ENCODE results near the gene MBD3L5. TPM values are rescaled to one million over a fixed set of nuclear protein-coding genes. Genes with fewer than 3 reads are reported as not detected.
"Not testable (repeated sequence)": the region's sequence is repeated elsewhere in the genome, so short reads cannot be mapped to it uniquely, and the experiment has no call there.

The MBD3L5 gene
- total RNA-seq, 1 donor from 2014 or later: not detected

GRCh38 chr19:7041563-7041962, 11.2 kb downstream of the MBD3L5 start:
- intact Hi-C loops (cut with micrococcal nuclease); ATAC-seq; DNase-seq: not testable (repeated sequence)

DNA sequence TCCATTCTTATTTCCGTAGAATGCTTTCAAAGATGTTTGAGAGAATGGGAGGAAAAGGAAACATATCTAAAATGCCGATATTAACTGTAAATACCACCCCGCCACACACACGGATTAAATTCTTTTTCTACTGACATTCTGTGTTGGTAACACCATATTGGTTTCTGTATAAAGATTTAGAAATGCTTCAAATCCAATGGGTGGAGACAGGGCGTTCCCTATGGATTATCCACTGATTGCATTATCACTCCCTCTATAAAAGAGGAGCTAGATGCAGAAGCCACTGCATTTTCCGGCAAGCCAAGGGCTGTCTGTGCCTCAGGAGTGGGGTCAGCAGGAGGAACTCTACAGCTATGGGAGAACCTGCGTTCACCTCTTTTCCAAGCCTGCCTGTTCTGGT, 18.6 kb downstream of the MBD3L5 start, which contains the start of gene MBD3L2:
Gene MBD3L2 (plus strand): TSS at position 301 of the 400 bp plus-strand sequence. CDS start 53 bp downstream, at position 354.
- DNase-seq; intact Hi-C loops (cut with micrococcal nuclease): not testable (repeated sequence)

GRCh38 chr19:7051421-7051820, 21.0 kb downstream of the MBD3L5 start:
- DNase-seq; ATAC-seq; intact Hi-C loops (cut with micrococcal nuclease): not testable (repeated sequence)

More for the DNA sequence above, 18.6 kb downstream of the MBD3L5 start, which contains the start of gene MBD3L2:
- not testable (repeated sequence) for ATAC-seq

DNA sequence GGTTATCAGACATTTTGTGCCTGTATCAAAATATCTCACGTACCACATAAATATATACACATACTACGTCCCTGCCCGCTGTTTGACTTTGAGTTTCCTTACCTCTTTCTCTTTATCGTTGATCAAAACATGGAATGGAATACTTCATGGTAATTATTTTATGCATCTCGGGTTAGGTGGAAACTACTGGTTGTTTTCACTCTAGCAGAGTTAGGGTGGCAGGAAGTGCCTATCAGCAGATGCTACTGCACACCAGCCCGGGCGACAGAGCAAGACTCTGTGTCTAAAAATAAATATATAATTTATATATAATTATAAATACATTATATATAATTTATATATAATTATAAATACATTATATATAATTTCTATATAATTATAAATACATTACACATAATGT, 22.5 kb downstream of the MBD3L5 start:
- ATAC-seq; intact Hi-C loops (cut with micrococcal nuclease); DNase-seq: not testable (repeated sequence)

GRCh38 chr19:7054635-7055368, 24.4 kb downstream of the MBD3L5 start:
- intact Hi-C loops (cut with micrococcal nuclease); DNase-seq: not testable (repeated sequence)

DNA sequence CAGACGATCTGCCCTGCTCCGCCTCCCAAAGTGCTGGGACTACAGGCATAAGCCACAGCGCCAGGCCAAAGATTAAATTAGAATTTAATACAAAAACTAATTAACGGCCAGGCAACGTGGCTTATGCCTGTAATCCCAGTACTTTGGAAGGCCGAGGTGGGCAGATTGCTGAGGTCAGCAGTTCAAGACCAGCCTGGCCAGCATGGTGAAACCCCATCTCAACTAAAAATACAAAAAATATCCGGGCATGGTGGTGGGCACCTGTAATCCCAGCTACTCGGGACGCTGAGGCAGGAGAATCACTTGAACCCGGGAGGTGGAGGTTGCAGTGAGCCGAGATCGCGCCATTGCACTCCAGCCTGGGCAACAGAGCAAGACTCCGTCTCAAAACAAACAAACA, 25.3 kb downstream of the MBD3L5 start:
- intact Hi-C loops (cut with micrococcal nuclease); ATAC-seq; DNase-seq: not testable (repeated sequence)

More at GRCh38 chr19:7054635-7055368, 24.4 kb downstream of the MBD3L5 start:
- ATAC-seq: not testable (repeated sequence)

GRCh38 chr19:7056371-7056770, 26.0 kb downstream of the MBD3L5 start:
- ATAC-seq; intact Hi-C loops (cut with micrococcal nuclease); DNase-seq: not testable (repeated sequence)

GRCh38 chr19:7058576-7058975, 28.2 kb downstream of the MBD3L5 start, which contains the start of gene MBD3L3:
Gene MBD3L3, minus strand, starts transcription at chr19:7058676. Its CDS starts 71 bp downstream, at chr19:7058605.
- ATAC-seq: not testable (repeated sequence)

GRCh38 chr19:7059977-7060376, 29.6 kb downstream of the MBD3L5 start:
- intact Hi-C loops (cut with micrococcal nuclease); ATAC-seq: not testable (repeated sequence)

More at GRCh38 chr19:7058576-7058975, 28.2 kb downstream of the MBD3L5 start, which contains the start of gene MBD3L3:
- intact Hi-C loops (cut with micrococcal nuclease); DNase-seq: not testable (repeated sequence)

GRCh38 chr19:7063339-7063738, 33.0 kb downstream of the MBD3L5 start:
- ATAC-seq: no peak
- intact Hi-C loops (cut with micrococcal nuclease): no loop called here
- DNase-seq: no peak

More at GRCh38 chr19:7059977-7060376, 29.6 kb downstream of the MBD3L5 start:
- DNase-seq: not testable (repeated sequence)

DNA sequence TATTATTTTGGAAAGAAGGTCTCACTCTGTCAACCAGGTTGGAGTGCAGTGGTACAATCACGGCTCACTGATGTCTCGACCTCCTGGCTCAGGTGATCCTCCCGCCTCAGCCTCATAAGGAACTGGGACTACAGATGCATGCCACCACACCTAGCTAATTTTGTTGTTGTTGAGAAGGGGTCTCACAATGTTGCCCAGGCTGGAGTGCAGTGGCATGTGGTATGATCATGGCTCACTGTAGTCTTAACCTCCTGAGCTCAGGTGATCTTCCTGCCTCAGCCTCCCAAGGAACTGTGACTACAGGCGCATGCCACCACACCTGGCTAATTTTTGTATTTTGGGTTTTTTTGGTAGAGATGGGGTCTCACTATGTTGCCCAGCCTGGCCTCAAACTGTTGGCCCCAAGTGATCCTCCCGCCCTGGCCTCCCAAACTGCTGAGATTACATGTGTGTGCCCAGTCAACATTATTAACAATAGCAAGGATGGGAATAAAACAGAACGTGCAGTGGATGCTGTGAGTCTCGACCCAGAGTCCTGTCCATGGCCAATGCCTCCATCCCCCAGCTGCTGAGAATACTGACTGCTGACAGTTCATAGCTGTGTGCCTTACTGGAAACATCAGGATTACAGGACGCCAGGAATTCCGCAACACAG, 33.5 kb downstream of the MBD3L5 start:
- DNase-seq: no peak
- no peak for ATAC-seq
- intact Hi-C loops (cut with micrococcal nuclease): no loop called here

GRCh38 chr19:7067122-7067521, 36.7 kb downstream of the MBD3L5 start:
- peak; percentile 29 for DNase-seq
- ATAC-seq; intact Hi-C loops (cut with micrococcal nuclease): not testable (repeated sequence)

DNA sequence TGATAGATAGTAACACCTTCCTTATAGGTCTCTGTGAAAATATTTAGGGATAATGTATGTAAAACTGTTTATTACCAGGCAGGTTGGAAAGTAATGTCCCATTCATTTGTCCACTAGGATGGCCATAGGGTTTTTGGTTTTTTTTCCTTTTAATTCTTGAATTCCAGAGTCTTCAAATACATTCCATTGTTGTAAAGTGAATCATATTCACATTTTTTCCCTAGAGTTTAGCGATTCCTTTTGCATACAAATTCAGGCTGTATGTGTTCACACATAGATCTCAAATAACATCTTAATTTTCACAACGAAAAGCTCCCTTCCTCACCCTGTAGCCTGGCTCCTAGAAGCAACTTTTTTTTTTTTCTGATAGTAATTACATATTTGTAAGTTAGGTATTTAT, 37.3 kb downstream of the MBD3L5 start:
- ATAC-seq (no peak), DNase-seq (no peak)
- intact Hi-C loops (cut with micrococcal nuclease): no loop called here

GRCh38 chr19:7068599-7068998, 38.2 kb downstream of the MBD3L5 start:
- DNase-seq: no peak
- no peak for ATAC-seq
- intact Hi-C loops (cut with micrococcal nuclease): no loop called here

DNA sequence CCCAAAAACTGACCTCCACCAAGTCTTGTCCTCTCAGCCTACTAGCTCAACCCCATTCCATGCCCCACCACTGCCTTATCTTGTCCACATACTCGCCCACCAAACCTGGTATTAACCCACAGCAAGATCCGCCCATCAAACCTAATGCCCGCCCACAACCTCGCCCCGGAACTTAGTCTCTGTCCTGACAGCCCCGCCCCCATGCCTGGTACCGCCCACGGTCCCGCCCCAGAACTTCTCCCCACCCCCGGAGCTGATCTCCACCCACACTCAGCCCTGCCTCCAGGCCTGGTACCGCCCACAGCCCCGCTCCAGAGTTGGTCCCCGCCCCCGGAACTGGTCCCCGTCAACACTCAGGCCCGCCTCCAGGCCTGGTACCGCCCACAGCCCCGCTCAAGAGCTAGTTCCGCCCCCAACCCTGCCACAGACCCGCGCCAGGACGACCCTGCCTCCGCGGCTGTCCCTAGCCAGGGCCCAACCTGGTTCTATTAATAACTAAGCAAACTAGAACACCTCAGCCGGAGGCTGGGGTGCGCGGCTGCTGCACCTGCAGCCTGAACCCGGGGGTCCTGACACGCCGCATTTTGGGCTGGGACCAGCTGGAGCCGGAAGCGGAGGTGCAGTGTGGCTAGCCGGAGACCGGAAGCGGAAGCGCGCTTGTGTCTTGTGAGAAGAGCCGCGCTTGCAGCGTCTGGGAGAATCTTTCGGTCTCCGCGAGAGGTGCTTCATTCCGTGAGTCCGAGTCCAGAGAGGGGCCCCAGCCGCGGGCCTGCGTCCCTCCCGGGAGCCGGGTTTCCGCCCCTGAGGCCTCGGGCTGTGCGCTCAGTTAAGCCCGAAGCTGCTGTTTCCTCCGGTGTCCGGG, 38.9 kb downstream of the MBD3L5 start, which contains the start of gene ZNF557:
Gene ZNF557 (plus strand): TSS at position 662 of the 862 bp plus-strand sequence. CDS start 5,372 bp downstream, outside the sequence.
- ATAC-seq: peak; percentile 100
- peak; percentile 99 for DNase-seq
- intact Hi-C loops (cut with micrococcal nuclease): no loop called here

- intact Hi-C loops (cut with micrococcal nuclease): no loop called here
Measured at GRCh38 chr19:7069904-7070226, 39.5 kb downstream of the MBD3L5 start.

DNA sequence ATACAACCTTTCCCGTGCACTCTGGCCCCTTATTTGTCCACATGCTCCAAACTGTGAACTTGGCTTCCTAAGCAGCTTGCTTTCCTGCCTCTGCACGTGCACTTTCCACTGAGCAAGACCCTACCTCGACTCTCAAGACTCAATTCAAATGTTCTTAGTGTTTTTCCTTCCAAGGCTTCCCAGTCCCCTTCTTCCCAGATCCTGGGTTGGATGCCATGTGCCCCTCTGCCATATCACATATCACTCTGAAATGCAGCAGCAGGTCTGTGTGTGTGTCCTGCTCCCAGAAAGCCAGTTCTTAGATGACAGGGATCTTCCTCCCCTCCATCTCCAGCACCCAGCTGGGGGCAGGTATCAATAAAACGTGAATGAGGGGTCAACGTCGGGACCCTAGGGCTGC, 42.2 kb downstream of the MBD3L5 start:
- DNase-seq: no peak
- intact Hi-C loops (cut with micrococcal nuclease): no loop called here
- no peak for ATAC-seq

More at GRCh38 chr19:7069904-7070226, 39.5 kb downstream of the MBD3L5 start:
- ATAC-seq (no peak), DNase-seq (no peak)

DNA sequence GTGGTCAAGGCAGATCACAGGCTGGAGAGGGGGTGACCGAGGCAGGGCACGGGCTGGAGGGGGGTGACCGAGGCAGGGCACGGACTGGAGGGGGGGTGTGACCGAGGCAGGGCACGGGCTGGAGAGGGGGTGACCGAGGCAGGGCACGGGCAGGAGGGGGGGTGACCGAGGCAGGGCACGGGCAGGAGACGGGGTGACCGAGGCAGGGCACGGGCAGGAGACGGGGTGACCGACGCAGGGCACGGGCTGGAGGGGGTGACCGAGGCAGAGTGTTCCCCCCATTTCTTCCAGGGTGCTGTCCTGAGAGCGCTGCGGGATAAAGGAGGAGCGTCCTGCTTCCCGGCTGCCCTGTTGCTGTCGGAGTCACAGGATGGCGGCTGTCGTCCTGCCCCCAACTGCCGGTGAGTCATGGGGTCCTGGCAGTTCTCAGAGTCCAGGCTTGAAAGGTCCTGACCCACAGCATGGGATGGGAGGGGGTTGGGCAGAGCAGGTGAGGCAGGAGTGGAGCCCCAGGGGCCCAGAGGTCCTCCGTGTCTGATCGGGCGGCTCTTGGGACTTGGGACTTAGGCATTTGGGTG, 44.4 kb downstream of the MBD3L5 start:
- DNase-seq (no peak), ATAC-seq (no peak)
- intact Hi-C loops (cut with micrococcal nuclease): no loop called here

DNA sequence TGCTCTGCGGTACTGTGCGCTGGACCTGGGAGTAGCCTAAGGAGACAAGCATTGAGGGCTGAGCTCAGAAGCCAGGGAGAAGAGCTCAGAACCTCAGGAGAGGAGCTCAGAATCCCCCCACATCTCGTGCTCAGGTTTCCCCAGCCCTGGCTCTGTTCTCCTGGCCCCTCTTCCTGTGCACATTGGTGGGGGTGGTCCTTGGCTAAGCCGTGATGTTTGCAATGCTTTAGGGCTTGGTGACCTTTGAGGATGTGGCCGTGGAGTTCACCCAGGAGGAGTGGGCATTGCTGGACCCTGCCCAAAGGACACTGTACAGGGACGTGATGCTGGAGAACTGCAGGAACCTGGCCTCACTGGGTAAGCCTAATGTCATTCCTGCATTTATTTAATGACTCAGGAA, 45.8 kb downstream of the MBD3L5 start:
- DNase-seq: no peak
- no peak for ATAC-seq
- intact Hi-C loops (cut with micrococcal nuclease): no loop called here

Measured in left ventricle myocardium superior (tissue), 1 donor.